Hypothalamus (tissue), 51 donors: Measurements from ENCODE around the gene B3GALT6.

Experiments
- DNase-seq, 51 donors: peaks; one replicate each; lab custom pipeline; 2025; lab: John Stamatoyannopoulos, UW

Gene B3GALT6

DNA sequence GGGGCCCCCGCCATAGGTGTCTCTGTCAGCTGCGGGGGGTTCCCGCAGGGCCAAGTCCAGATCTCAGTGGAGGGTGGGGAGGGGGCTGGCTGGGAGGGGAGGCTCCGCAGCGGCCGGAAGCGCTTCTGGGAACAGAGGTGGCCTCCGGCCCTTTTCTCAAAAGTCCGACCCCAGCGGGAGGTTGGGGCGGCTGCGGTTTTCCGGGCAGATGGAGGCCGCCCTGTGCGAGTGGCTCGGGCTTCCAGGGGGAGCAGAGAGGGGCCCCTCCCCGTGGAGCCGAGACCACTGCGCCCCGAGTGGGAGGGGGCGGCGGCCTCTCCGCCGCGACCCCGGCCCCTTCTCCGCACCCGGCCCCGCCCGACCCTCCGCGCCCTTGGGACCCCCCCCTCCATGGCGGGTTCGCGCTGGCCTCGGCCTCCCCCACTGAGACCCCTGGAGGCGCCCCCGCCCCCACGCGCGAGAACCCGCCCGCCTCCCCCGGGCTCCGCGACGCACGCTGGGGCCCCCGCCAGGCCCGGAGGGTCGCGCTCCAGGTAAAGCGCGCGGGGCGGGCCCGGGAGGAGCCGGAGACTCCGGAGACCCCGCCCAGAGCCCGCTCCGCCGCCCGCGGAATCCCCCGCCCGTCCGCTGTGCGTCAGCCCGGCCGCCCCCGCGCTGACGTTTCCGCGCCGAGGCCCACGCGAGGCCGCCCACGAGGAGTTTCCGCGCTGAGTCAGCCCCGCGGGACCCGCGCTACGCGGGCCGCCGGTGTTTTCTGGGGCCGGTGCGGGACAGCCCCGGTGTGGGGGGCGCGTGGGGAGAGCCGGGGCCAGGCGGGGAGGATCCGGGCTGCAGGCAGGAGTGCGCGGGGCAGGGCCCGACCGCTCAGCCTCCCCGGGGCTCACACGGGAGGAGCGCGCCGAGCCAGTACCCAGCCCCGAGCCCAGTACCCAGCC lies 30.9 kb upstream of the B3GALT6 start:
- peak in 9 of 51 donors; percentile 6 to 62 (median 35) for DNase-seq

DNA sequence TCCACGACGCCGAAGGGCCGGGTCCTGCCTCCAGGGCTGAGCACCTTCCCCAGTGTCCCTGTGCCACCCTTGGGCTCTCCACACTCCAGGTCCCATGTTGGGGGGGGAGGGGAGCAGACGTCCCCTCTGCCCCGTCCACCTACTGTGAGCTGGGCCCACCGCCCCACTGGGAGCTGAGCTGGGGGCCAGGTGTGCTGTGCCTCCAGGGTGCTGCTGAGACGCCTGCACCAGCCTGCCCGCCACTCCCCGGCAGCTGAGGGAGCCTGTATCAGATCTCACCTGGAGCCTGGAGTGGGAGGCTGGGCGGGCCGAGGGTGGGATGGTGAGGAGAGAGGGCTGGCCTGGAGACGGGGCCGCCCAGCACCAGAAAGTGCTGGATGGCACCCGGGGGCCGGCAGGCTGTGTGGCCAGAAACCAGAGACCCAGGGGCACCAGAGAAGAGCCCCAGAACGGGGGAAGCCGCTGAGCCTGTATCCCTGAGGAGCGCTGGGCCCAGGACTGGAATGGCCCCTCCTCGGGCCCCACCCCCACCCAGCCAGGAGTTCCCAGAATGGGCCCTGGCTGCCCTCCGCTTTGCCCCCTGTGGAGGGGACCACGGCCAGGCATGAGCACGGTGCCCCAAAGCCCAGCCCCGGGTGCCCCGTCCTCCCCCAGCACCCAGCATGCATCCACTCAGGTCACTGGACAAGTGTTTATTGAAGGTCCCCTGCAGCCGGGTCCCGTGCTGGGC lies 29.0 kb upstream of the B3GALT6 start:
- DNase-seq = no peak

DNA sequence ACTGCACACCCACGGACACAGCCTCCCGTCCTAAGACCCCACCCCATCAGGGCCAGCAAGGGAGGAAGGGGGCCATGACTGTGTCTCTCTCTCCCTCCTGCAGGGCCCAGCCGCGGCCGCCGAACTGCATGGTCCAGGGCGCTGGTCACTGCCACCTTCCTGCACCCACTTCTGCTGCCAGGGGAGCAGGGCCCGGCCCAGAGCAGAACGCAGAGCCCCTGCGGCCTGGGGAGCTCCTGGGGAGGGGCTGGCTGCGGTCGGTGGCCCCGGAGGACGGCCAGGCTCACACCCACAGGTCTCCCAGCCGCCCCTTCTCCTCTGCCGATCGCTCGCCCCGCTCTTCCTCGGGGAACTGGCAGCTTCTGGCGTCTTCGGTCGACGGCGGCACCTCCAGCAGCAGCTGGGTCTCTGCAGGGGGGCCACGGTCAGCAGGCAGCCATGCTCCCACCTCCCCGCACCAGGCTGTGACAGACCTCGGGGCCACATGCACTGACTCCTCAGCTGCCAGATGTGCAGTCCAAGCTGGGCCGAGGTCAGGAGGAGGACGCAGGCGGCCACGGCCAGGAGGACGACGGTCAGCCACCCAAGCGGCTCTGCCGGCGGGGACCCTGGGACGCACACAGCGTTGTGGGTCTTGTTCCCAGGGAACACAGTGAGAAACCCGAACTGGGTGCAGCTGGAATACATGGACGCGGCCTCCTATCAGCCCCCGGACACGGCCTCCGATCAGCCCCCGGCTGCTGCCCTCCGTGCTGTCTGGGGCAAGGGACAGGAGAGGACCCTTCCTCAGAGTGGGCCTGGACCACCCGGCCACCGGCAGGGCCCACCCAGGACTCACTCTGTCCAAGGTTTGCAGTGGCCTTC lies 28.2 kb upstream of the B3GALT6 start:
- DNase-seq = no peak

DNA sequence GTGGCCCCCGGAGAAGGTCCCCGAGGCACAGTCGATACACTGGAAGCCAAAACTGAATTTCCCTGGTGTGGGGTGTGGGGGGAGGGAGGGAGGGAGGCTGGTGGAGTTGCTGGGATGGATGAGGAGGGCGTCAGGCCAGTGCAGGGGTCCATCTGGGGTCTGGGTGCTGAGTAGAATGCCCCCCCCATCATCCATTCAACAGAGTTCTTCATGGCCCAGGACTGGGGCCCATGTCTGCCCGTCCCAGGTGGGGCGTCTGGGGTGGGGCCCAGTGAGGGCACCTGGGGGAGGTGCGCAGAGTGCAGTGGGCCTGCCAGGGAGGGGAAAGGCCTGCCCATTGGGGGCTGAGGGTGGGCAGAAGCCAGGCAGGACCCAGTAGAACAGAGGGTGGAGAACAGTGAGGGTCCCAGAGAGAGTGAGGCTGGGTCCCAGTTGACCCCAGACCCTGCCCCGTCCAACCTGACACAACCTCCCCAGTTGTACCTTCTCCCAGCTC lies 27.6 kb upstream of the B3GALT6 start:
- no peak for DNase-seq

DNA sequence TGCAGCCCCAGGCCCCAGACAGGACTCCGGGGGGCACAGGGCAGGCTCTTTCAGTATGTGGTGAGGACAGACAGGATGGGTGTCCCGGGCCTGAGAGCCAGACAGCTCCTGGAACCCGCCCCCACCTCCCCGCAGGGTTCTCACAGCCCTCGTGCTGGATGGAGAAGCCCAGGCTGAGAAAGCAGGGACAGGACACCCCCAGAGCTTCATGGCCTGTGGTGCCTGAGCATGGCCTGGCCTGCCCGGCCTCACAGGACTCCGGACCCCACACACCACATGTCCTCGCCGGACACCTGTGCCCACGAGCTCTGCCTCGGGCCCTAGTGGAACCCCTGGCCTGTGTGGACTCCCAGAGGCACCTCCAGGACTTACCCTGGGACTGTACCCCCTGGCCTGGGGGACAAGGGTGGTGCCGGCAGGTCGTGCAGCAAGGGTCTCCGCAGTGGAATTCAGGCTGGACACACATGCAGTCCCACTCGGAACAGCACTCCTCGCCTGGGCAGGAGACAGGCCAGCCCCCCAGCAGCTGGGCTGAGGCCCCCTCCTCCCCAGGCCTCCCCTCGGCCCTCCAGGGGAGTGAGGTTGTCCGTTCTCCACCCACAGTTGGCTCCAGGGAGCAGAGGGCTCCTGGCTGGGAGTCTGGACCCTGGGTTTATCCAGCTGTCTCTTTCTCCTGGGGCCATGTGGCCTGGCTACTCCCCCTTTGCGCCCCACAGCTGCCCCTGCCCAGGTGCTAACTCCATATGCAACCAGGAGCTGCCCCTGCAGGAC lies 26.9 kb upstream of the B3GALT6 start:
- DNase-seq = no peak

DNA sequence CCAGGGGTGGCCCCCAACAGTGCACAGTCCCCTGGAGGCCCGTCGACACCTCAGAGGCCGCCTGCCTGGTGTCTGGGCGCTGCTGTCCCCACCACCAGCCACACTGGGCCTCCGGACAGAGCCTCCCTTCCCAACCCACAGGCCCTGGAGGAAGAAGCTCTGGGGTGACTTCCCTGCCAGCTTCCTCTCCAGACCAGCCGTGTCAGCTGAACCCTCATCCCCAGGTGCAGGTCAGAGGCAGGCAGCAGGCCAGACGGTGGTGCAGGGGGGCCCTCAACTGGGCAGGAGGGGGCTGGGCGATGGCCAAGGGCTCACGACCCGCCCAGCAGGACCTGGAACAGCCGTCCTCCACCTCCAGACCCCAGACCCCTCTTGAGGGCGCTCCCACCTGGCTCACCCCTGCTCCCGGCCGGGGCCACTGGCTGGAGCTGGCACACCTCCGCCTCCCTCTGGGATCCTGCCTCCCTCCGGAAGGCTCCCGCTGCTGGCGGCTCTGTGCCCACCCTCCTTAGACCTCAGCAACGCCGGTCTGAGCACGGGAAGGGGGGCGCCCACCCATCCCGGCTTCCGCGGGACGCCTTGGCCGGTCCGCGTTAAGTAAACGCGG lies 26.2 kb upstream of the B3GALT6 start:
- no peak for DNase-seq

DNA sequence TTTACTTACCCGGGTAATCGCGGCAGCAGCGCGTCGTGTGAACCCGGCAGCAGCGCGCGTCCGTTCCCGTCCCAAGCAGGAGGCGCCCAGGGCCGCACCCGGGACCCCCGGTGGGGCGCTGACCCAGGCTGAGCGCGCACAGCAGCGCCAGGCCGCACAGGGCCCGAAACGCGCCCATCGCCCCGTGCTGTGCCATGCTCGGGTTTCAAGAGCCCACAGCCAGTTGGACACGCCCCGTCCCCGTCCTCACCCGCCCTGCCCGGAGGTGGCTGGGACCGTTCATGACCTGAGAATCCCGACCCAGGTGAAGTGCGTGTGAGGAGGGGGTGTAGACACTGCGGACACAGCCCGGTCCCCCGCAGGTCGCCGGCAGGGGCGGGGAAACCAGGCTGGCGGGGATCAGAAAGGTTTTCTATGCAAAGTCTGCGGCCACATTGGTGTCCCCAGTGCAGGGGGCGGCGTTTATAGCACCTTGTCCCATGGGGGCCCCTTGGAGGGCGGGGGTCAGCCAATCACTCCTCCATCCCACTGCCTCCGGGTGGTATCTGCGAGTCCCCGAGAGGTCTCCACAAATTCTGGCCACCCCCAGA lies 25.6 kb upstream of the B3GALT6 start, which contains the start of gene TNFRSF18:
Gene TNFRSF18, minus strand, starts transcription at position 217 of the 590 bp plus-strand sequence. Its CDS starts 21 bp downstream, at position 196.
- DNase-seq = no peak

DNA sequence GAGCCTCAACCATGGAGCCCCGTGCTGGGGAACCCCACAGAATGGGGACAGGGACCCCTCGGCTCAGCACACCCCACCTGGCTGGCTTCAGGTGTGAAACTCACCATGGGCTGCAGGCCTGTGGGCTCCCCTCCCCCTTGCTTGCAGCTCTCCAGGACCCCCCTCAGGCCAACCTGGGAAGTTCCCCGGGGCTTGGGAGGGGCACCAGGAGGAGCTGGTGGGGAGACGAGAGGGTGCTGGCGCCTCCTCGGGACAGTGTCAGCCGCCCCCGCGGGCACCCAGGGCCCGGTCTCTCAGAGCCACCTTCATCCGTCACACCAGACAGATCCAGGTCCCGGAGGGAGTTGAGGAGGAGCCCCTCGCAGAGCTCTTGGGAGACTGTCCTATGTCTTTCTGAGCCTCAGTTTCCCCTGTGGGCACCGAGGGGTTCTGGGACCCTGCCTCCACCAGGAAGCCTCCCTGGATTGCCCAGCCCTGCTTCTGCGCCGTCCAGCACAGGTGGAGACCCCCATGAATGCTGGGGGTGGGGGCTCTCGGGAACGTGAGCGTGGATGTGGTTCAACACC lies 25.0 kb upstream of the B3GALT6 start:
- DNase-seq = no peak

DNA sequence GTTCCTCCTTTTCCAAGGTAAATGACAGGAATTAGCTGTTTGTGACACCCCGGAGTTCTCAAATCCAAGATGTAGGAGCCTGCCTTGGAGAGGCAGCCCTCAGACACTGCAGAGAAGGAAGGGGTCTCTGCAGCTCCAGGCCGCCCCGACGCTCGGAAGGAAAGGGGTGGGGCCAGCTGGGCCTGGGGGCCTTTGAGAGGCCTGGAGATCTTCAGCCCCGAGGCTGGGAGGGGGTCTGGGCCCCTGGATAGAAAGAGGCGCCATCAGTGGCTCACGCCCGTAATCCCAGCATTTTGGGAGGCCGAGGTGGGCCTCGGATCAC lies 24.5 kb upstream of the B3GALT6 start:
- DNase-seq = no peak

DNA sequence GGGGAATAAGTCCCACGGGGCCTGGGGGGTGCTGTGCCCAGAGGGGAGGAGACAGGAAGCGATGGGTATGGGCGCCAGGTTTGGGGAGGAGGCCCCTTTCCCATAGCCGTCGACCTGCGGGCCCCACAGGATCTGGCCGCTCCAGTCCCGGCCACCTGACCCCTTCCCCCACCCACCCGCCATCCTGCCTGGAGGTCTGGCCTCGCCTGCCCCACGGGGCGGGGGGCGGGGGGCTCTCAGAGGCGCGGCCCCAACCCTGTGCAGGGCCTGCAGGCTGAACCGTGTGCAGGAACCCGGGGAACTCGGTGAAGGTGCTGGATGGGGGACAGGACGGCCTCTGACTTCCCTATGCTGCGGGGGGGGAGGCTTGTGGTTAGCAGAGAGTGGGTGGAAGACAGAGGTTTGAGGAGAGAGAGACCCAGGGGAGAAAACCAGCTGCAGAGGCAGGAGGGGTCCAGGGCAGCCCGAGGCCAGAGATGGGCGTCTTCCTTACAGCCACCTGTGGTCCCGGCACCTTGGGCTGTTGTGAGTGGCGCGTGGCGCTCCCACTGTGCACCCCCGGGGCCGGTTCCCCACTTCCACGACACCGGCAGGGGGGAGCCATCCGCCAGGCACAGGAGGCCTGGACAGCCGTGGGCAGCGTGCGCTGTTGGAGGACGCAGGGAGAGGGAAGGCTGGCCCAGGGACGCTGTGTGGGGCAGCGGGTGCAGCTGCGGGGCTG lies 23.2 kb upstream of the B3GALT6 start:
- no peak for DNase-seq

DNA sequence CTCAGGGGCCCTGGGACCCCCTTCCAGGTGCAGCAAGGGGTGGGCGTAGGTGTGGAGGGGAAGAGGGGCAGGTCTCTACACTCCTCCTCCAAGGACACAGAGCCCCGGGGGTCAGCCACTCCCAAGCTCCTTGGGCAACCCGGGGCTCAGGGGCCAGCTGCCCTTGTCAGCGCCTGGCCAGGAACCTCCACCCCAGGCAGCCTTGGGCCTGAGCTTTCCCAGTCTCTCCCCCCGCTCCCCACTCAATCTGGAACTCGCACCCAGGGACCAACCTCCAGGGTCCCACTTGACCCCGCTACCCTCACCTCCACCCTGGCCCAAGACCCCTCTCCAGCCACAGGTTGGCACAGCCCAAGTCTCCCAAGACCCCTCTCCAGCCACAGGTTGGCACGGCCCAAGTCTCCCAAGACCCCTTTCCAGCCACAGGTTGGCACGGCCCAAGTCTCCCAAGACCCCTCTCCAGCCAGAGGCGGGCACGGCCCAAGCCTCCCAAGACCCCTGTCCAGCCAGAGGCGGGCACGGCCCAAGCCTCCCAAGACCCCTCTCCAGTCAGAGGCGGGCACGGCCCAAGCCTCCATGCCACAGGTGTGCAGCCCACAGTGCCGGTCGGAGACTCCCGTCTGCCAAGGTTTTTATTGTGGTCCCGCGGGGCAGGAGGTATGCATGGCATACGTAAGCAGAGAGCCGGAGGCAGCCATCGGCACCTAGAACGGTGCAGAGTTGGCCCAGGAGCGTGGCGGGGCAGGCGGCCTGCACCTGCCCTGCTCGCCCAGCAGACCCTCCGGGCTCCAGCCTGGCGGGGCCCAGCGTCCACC lies 21.1 kb upstream of the B3GALT6 start:
- DNase-seq = no peak

DNA sequence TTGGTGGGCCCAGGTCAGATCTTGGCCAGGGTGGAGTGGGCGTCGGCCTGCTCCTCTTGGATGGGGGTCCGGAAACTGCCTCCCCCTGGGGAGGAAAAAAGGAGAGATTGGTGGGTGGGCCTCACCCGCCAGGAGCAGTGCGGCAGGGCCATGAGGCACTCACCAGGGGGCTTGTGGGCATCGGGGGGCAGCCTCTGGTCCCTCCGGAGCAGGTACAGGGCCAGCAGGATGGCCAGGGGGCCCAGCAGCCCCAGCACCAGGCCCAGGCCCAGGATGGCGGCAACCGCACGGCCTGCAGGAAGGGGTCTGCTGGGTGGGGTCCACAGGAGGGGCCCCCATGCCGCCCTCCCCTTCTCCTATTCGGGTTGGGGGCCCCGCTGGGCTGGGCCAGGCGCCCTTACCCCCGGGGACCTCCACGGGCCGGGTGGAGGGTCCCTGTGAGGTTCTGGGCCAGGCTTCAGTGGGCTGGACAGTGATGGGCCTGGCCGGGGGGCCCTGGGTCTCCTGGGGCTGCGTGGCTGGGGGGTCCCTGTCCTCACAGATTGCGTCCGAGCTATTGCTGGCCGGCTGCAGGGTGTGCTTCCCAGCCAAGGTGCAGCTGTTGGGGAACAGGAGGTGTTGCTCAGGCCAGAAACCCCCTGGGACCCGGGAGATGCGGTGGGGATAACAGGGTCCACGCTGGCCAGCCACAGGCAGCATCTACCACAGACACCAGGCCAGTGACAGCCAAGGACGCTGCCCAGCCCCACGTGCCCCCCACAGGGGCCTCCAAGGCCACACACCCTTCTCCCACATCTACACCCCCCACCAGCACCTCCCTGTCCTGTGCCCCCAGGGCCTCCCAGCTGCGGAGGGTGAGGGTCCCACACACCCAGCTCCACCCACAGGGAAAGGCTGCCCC lies 20.2 kb upstream of the B3GALT6 start:
- DNase-seq = no peak

DNA sequence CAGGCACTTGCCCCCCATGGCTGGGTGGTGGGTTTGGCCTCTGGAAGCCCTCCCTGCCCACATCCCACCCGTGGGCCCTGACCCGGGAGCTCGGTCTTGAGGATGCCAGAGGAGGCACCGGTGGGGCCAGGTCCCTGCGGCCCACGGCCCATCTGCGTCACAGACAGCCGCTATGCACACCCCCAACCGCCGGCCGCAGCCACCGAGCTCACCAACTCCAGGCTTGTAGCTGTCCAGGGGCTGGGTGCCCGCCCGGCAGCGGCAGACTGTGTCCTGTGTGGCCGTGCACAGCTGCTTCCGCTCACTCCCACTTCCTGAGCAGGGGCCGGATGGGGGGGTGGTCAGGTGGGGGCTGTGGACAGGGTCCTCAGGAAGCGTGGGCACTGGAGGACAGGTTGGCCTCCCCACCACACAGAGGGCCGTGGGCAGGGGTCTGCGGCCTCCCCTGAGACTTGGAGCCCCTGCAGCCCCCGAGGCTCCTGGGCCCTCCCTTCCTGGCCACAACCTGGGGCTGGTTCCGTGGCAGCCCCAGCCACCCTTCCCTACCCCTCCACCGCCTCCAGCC lies 19.2 kb upstream of the B3GALT6 start:
- DNase-seq = no peak

DNA sequence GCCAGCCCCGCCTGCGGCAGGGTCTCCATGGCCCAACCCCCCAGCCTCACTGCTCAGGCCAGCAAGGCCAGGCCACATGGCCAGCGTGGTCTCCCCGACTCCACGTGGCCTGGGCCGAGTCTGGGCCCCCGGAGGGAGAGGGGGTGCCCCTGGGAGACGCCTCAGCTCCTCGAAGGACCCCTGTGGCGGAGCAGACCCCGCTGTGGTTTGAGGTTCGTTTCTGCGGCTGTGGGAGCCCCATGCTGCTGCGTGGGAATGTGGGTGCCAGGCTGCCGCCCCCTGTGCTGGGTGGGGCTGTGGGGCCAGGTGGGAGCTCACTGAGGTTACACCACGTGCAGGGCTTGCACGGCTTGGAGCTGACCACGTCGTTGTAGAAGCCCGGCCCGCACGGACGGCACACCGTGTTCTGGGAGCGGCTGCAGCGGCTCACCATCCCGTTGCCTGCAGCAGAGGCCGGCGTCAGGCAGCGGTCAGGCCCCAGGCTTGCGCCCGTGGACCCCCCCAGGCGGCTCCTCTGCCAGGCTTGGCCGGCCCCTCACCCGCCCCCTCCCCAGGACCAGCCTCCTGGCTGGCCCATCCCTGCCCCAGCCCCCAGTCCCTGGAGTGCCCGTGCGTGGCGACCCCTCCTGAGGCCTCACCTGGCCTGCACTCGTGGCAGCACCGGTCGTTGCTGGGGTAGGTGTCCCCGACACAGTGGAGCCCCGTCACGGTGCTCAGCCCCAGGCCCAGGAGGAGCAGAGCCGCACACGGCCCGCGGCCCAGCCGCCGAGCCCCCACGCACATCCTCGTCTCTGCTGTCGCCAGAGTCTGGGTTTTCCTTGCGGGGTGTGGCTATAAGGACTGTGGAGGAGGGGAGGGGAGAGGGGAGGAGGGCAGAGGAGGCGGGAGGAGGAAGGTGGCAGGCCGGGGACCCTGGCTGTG lies 18.4 kb upstream of the B3GALT6 start, which contains the start of gene TNFRSF4:
Gene TNFRSF4, minus strand, starts transcription at position 809 of the 921 bp plus-strand sequence. Its CDS starts 26 bp downstream, at position 783.
- no peak for DNase-seq
